ENCODE measurements around the gene APOLD1.

The APOLD1 gene

DNA sequence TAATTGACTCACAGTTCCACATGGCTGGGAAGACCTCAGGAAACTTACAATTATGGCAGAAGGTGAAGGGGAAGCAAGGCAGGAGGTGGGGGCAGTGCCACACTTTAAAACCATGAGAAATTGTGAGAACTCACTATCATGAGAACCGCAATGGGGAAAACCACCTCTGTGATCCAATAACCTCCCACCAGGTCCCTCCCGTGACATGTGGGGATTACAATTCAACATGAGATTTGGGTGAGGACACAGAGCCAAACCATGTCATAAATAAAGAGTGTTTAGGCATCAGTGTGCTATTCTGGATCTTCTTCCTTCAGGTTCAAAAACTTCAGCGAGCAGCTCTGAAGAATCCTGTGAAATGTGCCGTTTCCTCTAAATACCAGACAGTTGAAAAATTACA, 37.4 kb downstream of the APOLD1 start:
- peaks cover 10% of the 10 kb centered on the region; the same call in 1 of the 2 replicates for H3K79me2 ChIP-seq (ENCODE audit: insufficient read depth, low read length)
- no peaks in the 10 kb centered on the region for H3K9me2 ChIP-seq (replicated peaks; ENCODE audit: insufficient read depth, low read length)
- H3K27me3 ChIP-seq (ENCODE audit: low read length): no peaks in the 10 kb centered on the region
- 0 out of 2 replicates have a peak, but pooled peaks cover 3% of the 10 kb centered on the region for H3K36me3 ChIP-seq (ENCODE audit: low read length)
- H3K4me2 ChIP-seq (ENCODE audit: low read depth, low read length, poor library complexity, severe bottlenecking): no peak overlapping the region
- no peaks in the 10 kb centered on the region for H3K9me3 ChIP-seq (ENCODE audit: insufficient read depth, low read length)
- no peak for TF ChIP-seq EZH2phosphoT487 (conservative IDR thresholded peaks at IDR 0.05; ENCODE audit: low read length)
- TF ChIP-seq, protein P1, sequence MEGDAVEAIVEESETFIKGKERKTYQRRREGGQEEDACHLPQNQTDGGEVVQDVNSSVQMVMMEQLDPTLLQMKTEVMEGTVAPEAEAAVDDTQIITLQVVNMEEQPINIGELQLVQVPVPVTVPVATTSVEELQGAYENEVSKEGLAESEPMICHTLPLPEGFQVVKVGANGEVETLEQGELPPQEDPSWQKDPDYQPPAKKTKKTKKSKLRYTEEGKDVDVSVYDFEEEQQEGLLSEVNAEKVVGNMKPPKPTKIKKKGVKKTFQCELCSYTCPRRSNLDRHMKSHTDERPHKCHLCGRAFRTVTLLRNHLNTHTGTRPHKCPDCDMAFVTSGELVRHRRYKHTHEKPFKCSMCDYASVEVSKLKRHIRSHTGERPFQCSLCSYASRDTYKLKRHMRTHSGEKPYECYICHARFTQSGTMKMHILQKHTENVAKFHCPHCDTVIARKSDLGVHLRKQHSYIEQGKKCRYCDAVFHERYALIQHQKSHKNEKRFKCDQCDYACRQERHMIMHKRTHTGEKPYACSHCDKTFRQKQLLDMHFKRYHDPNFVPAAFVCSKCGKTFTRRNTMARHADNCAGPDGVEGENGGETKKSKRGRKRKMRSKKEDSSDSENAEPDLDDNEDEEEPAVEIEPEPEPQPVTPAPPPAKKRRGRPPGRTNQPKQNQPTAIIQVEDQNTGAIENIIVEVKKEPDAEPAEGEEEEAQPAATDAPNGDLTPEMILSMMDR (IDR thresholded peaks at IDR 0.05; ENCODE audit: insufficient read depth, low read length, poor library complexity, severe bottlenecking): no peak
- no peak overlapping the region for H2AFZ ChIP-seq (ENCODE audit: low read depth, low read length, severe bottlenecking)
- no peaks in the 10 kb centered on the region for H4K20me1 ChIP-seq (ENCODE audit: low read depth, low read length)
- no peak overlapping the region for H3K4me3 ChIP-seq (ENCODE audit: insufficient read depth, low read length, poor library complexity, severe bottlenecking)
- H3K9ac ChIP-seq (ENCODE audit: low read length): no peak overlapping the region
- no peaks in the 10 kb centered on the region for H3F3A ChIP-seq (ENCODE audit: insufficient read depth)
- no peak overlapping the region for H3K27ac ChIP-seq (ENCODE audit: low read depth, low read length)

DNA sequence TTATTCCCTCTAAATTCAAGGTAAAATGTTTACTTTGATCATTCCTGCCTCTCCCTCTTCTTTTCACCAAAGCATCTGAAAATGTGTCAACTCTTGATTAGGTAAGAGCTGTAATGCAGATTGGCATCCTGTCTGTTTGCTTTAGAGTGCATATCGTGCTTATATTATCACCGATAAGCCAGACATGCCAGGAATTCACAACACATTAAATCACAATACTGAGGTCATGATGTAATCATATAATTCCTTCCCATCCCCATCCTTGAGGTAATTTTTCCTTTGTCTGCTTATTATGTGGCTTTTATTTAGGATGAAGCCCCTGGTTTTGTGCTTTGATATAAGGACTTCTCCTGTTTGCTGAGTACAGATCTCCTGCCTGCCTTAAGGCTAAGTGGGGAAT, 37.8 kb downstream of the APOLD1 start:
- Histone ChIP-seq H3K9me3 (ENCODE audit: insufficient read depth, low read length) (no peaks in the 10 kb centered on the region), H3K4me2 (ENCODE audit: low read depth, low read length, poor library complexity, severe bottlenecking) (no peak overlapping the region)
- TF ChIP-seq, protein P1 (IDR thresholded peaks at IDR 0.05; ENCODE audit: insufficient read depth, low read length, poor library complexity, severe bottlenecking): no peak
- TF ChIP-seq EZH2phosphoT487 (conservative IDR thresholded peaks at IDR 0.05; ENCODE audit: low read length): no peak

DNA sequence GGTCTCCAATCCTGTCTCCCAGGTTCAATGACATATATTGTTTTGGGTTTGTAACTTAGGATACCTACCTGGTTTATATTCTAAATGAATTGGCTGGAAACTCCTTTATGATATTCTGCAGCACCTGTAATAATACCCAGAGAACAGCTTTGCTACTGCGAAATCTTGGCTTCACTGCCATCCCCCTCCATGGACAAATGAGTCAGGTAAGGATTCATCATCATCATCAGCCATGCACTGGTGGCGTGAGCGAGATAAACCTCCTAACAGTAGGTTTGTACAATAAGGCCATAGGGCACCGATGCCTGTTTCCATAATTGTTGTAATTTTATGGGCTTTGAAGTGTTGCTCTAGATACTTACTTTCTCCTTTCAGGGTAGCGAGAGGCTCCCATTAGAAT, 38.4 kb downstream of the APOLD1 start:
- H3K27me3 ChIP-seq (ENCODE audit: low read length): no peaks in the 10 kb centered on the region
- H3K9me2 ChIP-seq (replicated peaks; ENCODE audit: insufficient read depth, low read length): no peaks in the 10 kb centered on the region
- no peak overlapping the region for H2AFZ ChIP-seq (ENCODE audit: low read depth, low read length, severe bottlenecking)
- H3K4me2 ChIP-seq (ENCODE audit: low read depth, low read length, poor library complexity, severe bottlenecking): no peak overlapping the region
- H3K4me3 ChIP-seq (ENCODE audit: insufficient read depth, low read length, poor library complexity, severe bottlenecking): no peak overlapping the region
- no peak for TF ChIP-seq EZH2phosphoT487 (conservative IDR thresholded peaks at IDR 0.05; ENCODE audit: low read length)
- TF ChIP-seq, protein P1 (IDR thresholded peaks at IDR 0.05; ENCODE audit: insufficient read depth, low read length, poor library complexity, severe bottlenecking): no peak
- no peak overlapping the region for H3K27ac ChIP-seq (ENCODE audit: low read depth, low read length)
- 0 out of 2 replicates have a peak, but pooled peaks cover 3% of the 10 kb centered on the region for H3K36me3 ChIP-seq (ENCODE audit: low read length)
- no peak overlapping the region for H3K9ac ChIP-seq (ENCODE audit: low read length)
- no peaks in the 10 kb centered on the region for H3F3A ChIP-seq (ENCODE audit: insufficient read depth)
- H3K79me2 ChIP-seq (ENCODE audit: insufficient read depth, low read length): peaks cover 8% of the 10 kb centered on the region; the same call in 1 of the 2 replicates
- H3K9me3 ChIP-seq (ENCODE audit: insufficient read depth, low read length): no peaks in the 10 kb centered on the region
- H4K20me1 ChIP-seq (ENCODE audit: low read depth, low read length): no peaks in the 10 kb centered on the region

More for the DNA sequence above, 37.8 kb downstream of the APOLD1 start:
- H3K27me3 ChIP-seq (ENCODE audit: low read length): no peaks in the 10 kb centered on the region
- peaks cover 8% of the 10 kb centered on the region; the same call in 1 of the 2 replicates for H3K79me2 ChIP-seq (ENCODE audit: insufficient read depth, low read length)
- H3F3A ChIP-seq (ENCODE audit: insufficient read depth): no peaks in the 10 kb centered on the region
- H3K36me3 ChIP-seq (ENCODE audit: low read length): 0 out of 2 replicates have a peak, but pooled peaks cover 3% of the 10 kb centered on the region
- H3K9ac ChIP-seq (ENCODE audit: low read length): no peak overlapping the region
- H2AFZ ChIP-seq (ENCODE audit: low read depth, low read length, severe bottlenecking): no peak overlapping the region
- H3K9me2 ChIP-seq (replicated peaks; ENCODE audit: insufficient read depth, low read length): no peaks in the 10 kb centered on the region
- H4K20me1 ChIP-seq (ENCODE audit: low read depth, low read length): no peaks in the 10 kb centered on the region
- no peak overlapping the region for H3K27ac ChIP-seq (ENCODE audit: low read depth, low read length)
- H3K4me3 ChIP-seq (ENCODE audit: insufficient read depth, low read length, poor library complexity, severe bottlenecking): no peak overlapping the region

Data from SU-DHL-6 (cell line).